Kidney (tissue), 14 donors: ENCODE data around the gene MYLK. TPM values are rescaled to one million over a fixed set of nuclear protein-coding genes. Genes with fewer than 3 reads are reported as not detected.
A peak's percentile ranks its signal among the peaks of the same experiment; 100 is the strongest.

Experiments used
- DNase-seq, 5 donors: peaks; one replicate each; pipeline ENCODE4 v3.0.0-alpha.2; 2013 to 2020
- FAIRE-seq: peaks from 2 replicates; lab custom pipeline; 2012; peaks lifted over from hg19 to GRCh38; lab: Jason Lieb, UNC
- H3K27ac ChIP-seq, 2 donors: one replicate each; pipeline ENCODE4 v1.7.0; 2013; ENCODE audit warnings: low read depth in 2 of 2, low read length in 2 of 2, inconsistent platforms in 1 of 2
- H3K27me3 ChIP-seq: one replicate; pipeline ENCODE4 v1.7.1; 2013; ENCODE audit warnings: low read length, inconsistent platforms; ENCODE audit not compliant: control insufficient read depth, insufficient read depth
- H3K36me3 ChIP-seq, 3 donors: one replicate each; pipeline versions ENCODE4 v1.7.0 to v1.7.1; 2013; ENCODE audit warnings: low read length in 3 of 3, control low read depth in 1 of 3, inconsistent platforms in 1 of 3; ENCODE audit not compliant: insufficient read depth in 3 of 3, control insufficient read depth in 2 of 3
- H3K4me1 ChIP-seq, 3 donors: one replicate each; pipeline versions ENCODE4 v1.7.0 to v1.7.1; 2013; ENCODE audit warnings: low read length in 3 of 3, inconsistent platforms in 1 of 3, low read depth in 1 of 3; ENCODE audit not compliant: control insufficient read depth in 2 of 3, insufficient read depth in 2 of 3
- H3K4me3 ChIP-seq, 3 donors: one replicate each; pipeline versions ENCODE4 v1.7.0 to v1.8.1; 2013; ENCODE audit warnings: low read length in 3 of 3, control low read depth in 1 of 3, inconsistent platforms in 1 of 3
- H3K9ac ChIP-seq, 3 donors: one replicate each; pipeline versions ENCODE4 v1.7.0 to v1.7.1; 2013; ENCODE audit warnings: low read length in 3 of 3, control low read depth in 1 of 3, inconsistent platforms in 1 of 3
- H3K9me3 ChIP-seq, 3 donors: one replicate each; pipeline versions ENCODE4 v1.7.0 to v1.7.1; 2013; ENCODE audit warnings: low read length in 3 of 3, control low read depth in 1 of 3, inconsistent platforms in 1 of 3; ENCODE audit not compliant: control insufficient read depth in 2 of 3, insufficient read depth in 1 of 3
- CTCF ChIP-seq: IDR thresholded peaks from 3 replicates; pipeline ENCODE4 v1.5.1; 2012; ENCODE audit warnings: mild to moderate bottlenecking, moderate library complexity, borderline replicate concordance; ENCODE audit not compliant: insufficient read depth; ENCODE audit errors: extremely low read depth
- intact Hi-C: fragments of 100-400 bp; cut with DNase I; formaldehyde crosslinking; loops from one replicate; pipeline ENCODE4 v1.11.1; 2022
- polyA plus RNA-seq: library from polyadenylated mRNA; stranded (reverse); fragments of 350-450 nt; fragmentation: Illumina TruSeq; extraction: RNeasy Lipid Tissue Mini Kit (QIAGEN cat#74804); gene quantifications from one replicate; pipeline ENCODE4 v1.2.3, GENCODE V29; 2014; ENCODE audit warnings: low read depth, low replicate concordance; ENCODE audit not compliant: insufficient read depth
- total RNA-seq: library from RNA; stranded (reverse); fragmentation: NEBNext Ultra II Directional; extraction: Animal tissue kit (Norgen Biotek cat#: 25700); gene quantifications from one replicate; pipeline ENCODE4 v1.2.1, GENCODE V29; 2021
- donor health status: control.
- donor health status: control.
- donor health status: control.
- donor health status: control.
- donor health status: control.
- donor health status: DM: yes; HTN: yes; CAD: no.
- donor health status: Normal renal cell carcinoma (clear cell type).

Gene MYLK
- total and polyA plus RNA-seq, 2 donors from 2014 or later: 25.3 to 164 TPM

- TF ChIP-seq CTCF: no peak
- Histone ChIP-seq H3K27ac (peak overlapping the region; percentile 82 to 93), H3K36me3 (peaks cover 0 to 3% (median 0%) of the 10 kb centered on the region in 3 donors), H3K4me3 (no peak overlapping the region), H3K9ac (no peak overlapping the region), H3K9me3 (no peaks in the 10 kb centered on the region), H3K27me3 (no peaks in the 10 kb centered on the region), H3K4me1 (peaks cover 15 to 91% (median 56%) of the 10 kb centered on the region in 3 donors)
- peak; percentile 17 for FAIRE-seq
- intact Hi-C loops: no loop called here
- peak; percentile 87 to 93 (median 88) for DNase-seq
Observed at GRCh38 chr3:123755085-123755484, 129.0 kb downstream of the MYLK start.

- Histone ChIP-seq H3K9ac (no peak overlapping the region), H3K9me3 (no peaks in the 10 kb centered on the region), H3K4me1 (peaks cover 13 to 86% (median 50%) of the 10 kb centered on the region in 3 donors), H3K36me3 (peaks cover 0 to 3% (median 0%) of the 10 kb centered on the region in 3 donors), H3K27ac (peak overlapping the region; percentile 82 to 96), H3K4me3 (no peak overlapping the region), H3K27me3 (no peaks in the 10 kb centered on the region)
- DNase-seq (no peak), FAIRE-seq (no peak)
- intact Hi-C loops: no loop called here
- TF ChIP-seq CTCF: no peak
Observed at GRCh38 chr3:123753286-123753685, 130.8 kb downstream of the MYLK start.

GRCh38 chr3:123752228-123752627 is 131.9 kb downstream of the MYLK start:
- H3K27me3 ChIP-seq: no peaks in the 10 kb centered on the region
- FAIRE-seq: no peak
- no peaks in the 10 kb centered on the region for H3K9me3 ChIP-seq
- H3K9ac ChIP-seq: no peak overlapping the region
- peak overlapping the region; percentile 77 to 96 for H3K27ac ChIP-seq
- no peak for DNase-seq
- TF ChIP-seq CTCF: no peak
- peaks cover 0 to 3% (median 0%) of the 10 kb centered on the region in 3 donors for H3K36me3 ChIP-seq
- intact Hi-C loops: no loop called here
- peaks cover 7 to 75% (median 41%) of the 10 kb centered on the region in 3 donors for H3K4me1 ChIP-seq
- H3K4me3 ChIP-seq: no peak overlapping the region

GRCh38 chr3:123751433-123751832 is 132.7 kb downstream of the MYLK start:
- H3K9me3 ChIP-seq: no peaks in the 10 kb centered on the region
- H3K36me3 ChIP-seq: peaks cover 0 to 3% (median 0%) of the 10 kb centered on the region in 3 donors
- intact Hi-C loops: no loop called here
- TF ChIP-seq CTCF: no peak
- H3K9ac ChIP-seq: no peak overlapping the region
- H3K27ac ChIP-seq: peak overlapping the region; percentile 77 to 96
- H3K27me3 ChIP-seq: no peaks in the 10 kb centered on the region
- peaks cover 7 to 67% (median 37%) of the 10 kb centered on the region in 3 donors for H3K4me1 ChIP-seq
- H3K4me3 ChIP-seq: no peak overlapping the region
- DNase-seq (no peak), FAIRE-seq (no peak)
